GM12872 (cell line): ENCODE results near the gene STAG2.

Experiments used
- TF ChIP-seq, protein P1 (sequence below): IDR thresholded peaks from 3 replicates; pipeline ENCODE4 v1.5.1; 2011; ENCODE audit warnings: low read depth, mild to moderate bottlenecking, low read length, moderate library complexity; ENCODE audit not compliant: insufficient read depth

The STAG2 gene

DNA sequence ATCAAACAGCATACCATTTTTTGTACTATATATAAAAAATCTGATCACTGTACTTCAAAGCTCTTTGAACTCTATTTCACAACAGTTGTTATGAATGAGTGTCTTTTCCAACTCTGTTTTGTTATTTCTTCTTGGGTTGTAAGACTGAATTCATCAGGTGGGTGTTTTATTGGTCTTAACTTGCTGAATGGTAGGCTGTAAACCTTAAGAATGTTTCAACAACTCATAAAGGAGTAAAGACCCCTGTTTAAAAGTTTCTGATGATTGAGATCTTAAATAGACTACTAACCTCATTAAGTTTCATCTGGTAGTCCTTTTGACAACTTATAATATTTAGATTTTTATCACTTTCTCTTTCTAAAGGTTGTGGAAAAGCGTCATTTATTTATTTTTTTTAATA is 18.4 kb upstream of the STAG2 start:
- TF ChIP-seq, protein P1, sequence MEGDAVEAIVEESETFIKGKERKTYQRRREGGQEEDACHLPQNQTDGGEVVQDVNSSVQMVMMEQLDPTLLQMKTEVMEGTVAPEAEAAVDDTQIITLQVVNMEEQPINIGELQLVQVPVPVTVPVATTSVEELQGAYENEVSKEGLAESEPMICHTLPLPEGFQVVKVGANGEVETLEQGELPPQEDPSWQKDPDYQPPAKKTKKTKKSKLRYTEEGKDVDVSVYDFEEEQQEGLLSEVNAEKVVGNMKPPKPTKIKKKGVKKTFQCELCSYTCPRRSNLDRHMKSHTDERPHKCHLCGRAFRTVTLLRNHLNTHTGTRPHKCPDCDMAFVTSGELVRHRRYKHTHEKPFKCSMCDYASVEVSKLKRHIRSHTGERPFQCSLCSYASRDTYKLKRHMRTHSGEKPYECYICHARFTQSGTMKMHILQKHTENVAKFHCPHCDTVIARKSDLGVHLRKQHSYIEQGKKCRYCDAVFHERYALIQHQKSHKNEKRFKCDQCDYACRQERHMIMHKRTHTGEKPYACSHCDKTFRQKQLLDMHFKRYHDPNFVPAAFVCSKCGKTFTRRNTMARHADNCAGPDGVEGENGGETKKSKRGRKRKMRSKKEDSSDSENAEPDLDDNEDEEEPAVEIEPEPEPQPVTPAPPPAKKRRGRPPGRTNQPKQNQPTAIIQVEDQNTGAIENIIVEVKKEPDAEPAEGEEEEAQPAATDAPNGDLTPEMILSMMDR = no peak

DNA sequence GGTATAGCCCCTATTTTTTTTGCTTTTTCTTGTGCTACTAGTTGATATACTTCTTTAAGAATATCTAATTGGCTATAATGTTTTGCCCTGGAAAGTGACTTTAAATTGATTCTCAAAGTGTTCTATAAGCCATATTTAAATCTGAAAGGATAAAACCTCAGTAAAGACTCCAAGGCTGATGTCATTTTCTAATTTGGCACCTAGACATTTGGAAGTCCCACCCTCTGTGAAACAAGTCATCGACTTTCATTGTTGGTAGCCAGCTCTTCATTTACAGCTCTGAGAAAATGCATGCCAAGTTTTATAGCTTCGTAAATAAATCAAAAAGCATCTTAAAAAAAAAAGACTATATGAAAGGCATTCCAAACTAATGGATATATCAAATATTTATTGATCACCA is 18.0 kb upstream of the STAG2 start:
- TF ChIP-seq, protein P1 = no peak

DNA sequence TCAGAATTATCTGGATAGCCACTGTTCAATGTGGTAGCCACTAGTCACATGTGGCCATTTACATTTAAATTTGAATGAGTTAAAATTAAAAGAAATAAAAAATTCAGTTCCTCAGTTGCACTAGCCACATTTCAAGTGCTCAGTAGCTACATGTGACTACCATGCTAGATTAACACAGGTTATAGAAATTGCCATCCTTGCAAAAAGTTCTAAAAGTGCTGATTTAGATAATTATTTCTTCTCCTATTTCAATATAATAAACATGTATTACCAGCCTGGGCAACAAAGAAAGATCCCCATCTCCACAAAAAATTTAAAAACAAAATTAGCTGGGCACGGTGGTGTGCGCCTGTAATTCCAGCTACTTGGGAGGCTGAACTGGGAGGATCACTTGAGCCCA is 11.7 kb upstream of the STAG2 start:
- TF ChIP-seq, protein P1 = no peak

DNA sequence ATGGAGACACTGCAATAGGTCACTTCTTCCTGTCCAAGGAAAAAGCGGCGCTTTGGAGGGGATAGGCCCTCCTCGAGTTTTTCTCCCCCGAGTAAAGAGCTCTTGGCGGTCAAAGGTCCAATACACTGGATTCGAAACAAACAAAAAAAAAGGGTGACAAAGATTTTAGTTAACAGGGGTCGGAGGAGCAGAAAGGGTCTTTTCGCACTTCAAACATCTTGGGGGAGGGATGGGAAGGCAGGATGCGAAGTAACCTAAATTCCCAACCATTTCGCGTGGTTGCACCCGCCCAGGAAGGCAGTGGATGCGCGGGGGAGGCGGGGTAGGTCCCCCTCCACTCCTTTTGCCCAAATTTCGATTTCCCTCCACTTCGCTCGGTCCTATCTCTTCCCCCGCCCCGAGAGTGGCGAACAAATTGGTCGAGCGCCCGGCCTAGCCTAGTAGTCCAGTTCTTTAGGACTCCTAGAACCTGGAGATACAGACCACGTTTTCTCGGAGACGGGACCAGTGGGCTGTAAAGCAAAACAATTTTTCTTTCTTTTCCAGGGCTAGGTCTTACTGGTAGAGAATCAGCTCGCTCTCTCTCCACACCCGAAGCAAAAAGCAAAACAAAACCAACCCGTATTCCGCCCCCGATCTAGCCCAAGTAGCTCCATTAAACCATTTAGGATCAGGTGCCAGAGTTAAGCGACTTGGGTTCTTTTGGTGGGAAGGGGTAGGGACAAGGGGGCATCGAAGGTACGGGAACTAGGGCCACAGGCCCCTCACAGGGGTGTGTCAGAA is 2.0 kb upstream of the STAG2 start:
- TF ChIP-seq, protein P1 = no peak

GRCh38 chrX:123960956-123961267 is 594 bp upstream of the STAG2 start:
- TF ChIP-seq, protein P1 = no peak

DNA sequence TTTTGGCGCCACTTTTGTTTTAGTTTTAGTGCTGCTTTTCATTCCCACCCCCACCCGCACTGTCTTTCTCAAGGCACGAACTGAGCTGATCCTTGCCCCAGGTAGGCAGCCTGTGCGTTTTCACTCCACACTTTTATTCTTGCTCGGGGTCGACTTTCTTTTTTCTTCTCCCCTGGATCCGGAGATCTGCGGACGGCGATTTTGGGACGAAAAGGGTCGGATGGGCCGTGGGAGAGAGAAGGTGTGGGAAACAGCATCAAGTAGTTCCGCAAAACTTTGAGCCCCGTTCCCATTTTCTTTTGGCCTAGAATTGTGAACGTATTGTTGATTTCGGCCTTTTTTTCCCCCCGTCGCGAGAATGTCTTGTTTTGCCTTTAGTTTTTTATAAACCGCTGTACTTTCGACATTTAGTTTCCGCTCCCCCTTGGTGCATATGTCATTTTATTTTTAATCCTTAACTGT is 531 bp downstream of the STAG2 start:
- TF ChIP-seq, protein P1 = no peak

GRCh38 chrX:123962794-123963373 is 1.4 kb downstream of the STAG2 start:
- TF ChIP-seq, protein P1 = no peak
